C1 segment of cervical spinal cord (tissue), 14 donors: Measurements from ENCODE around the gene PABPC1L2A.
"Not testable (repeated sequence)": the region's sequence is repeated elsewhere in the genome, so short reads cannot be mapped to it uniquely, and the experiment has no call there.

Source experiments
- DNase-seq, 14 donors: peaks; one replicate each; lab custom pipeline; 2025; lab: John Stamatoyannopoulos, UW

Gene PABPC1L2A

GRCh38 chrX:73079024-73079562, at the start of gene PABPC1L2A:
Gene PABPC1L2A (minus strand): TSS chrX:73079512. CDS start chrX:73079386, 126 bp downstream.
- not testable (repeated sequence) for DNase-seq

- peak in 3 of 14 donors; percentile 0 to 32 (median 9) for DNase-seq
These were observed 48.5 kb upstream of the PABPC1L2A start for GRCh38 chrX:73127700-73128241.

- no peak for DNase-seq
These were observed 46.9 kb upstream of the PABPC1L2A start for GRCh38 chrX:73126240-73126639.

GRCh38 chrX:73099505-73099904, 20.2 kb upstream of the PABPC1L2A start:
- DNase-seq = not testable (repeated sequence)

GRCh38 chrX:73086766-73087165, 7.5 kb upstream of the PABPC1L2A start:
- DNase-seq = peak in 1 of 14 donors; percentile 3

- not testable (repeated sequence) for DNase-seq
These were observed 572 bp upstream of the PABPC1L2A start for GRCh38 chrX:73079884-73080283.

- DNase-seq = not testable (repeated sequence)
These were observed 715 bp downstream of the PABPC1L2A start for GRCh38 chrX:73078597-73078996.

- no peak for DNase-seq
These were observed 2.5 kb downstream of the PABPC1L2A start for GRCh38 chrX:73076838-73077237.

GRCh38 chrX:73069365-73070035, 9.8 kb downstream of the PABPC1L2A start:
- DNase-seq = no peak

GRCh38 chrX:73068467-73069364, 10.6 kb downstream of the PABPC1L2A start:
- DNase-seq = no peak

- not testable (repeated sequence) for DNase-seq
These were observed 11.4 kb downstream of the PABPC1L2A start for GRCh38 chrX:73067761-73068466.

GRCh38 chrX:73028876-73029275, 50.4 kb downstream of the PABPC1L2A start:
- no peak for DNase-seq
